Activated naive CD8-positive, alpha-beta T cell (primary cell): ENCODE measurements around the gene TEAD4.

ENCODE experiments used
- H3K27ac Mint-ChIP-seq: one replicate; pipeline ENCODE4 v1.8.0; 2021; ENCODE audit warnings: mixed read lengths
- H3K27me3 Mint-ChIP-seq: one replicate; pipeline ENCODE4 v1.8.0; 2021; ENCODE audit warnings: mixed read lengths
- H3K36me3 Mint-ChIP-seq: one replicate; pipeline ENCODE4 v1.8.0; 2021; ENCODE audit warnings: mixed read lengths
- H3K4me1 Mint-ChIP-seq: one replicate; pipeline ENCODE4 v1.8.0; 2021; ENCODE audit warnings: low read depth, mixed read lengths
- H3K4me3 Mint-ChIP-seq: one replicate; pipeline ENCODE4 v1.8.0; 2021; ENCODE audit warnings: mild to moderate bottlenecking, mixed read lengths
- H3K9me3 Mint-ChIP-seq: one replicate; pipeline ENCODE4 v1.8.0; 2021; ENCODE audit warnings: low read depth, mixed read lengths

TEAD4 gene

GRCh38 chr12:3022411-3022810, 63.2 kb downstream of the TEAD4 start:
- Mint-ChIP-seq H3K27me3 (no peaks in the 10 kb centered on the region), H3K4me3 (no peak overlapping the region), H3K4me1 (no peaks in the 10 kb centered on the region), H3K9me3 (no peaks in the 10 kb centered on the region), H3K36me3 (no peaks in the 10 kb centered on the region), H3K27ac (no peak overlapping the region)

- H3K4me3 Mint-ChIP-seq = no peak overlapping the region
- H3K27ac Mint-ChIP-seq = no peak overlapping the region
- H3K36me3 Mint-ChIP-seq = no peaks in the 10 kb centered on the region
- no peaks in the 10 kb centered on the region for H3K4me1 Mint-ChIP-seq
- H3K9me3 Mint-ChIP-seq = no peaks in the 10 kb centered on the region
- no peaks in the 10 kb centered on the region for H3K27me3 Mint-ChIP-seq
These were observed 63.8 kb downstream of the TEAD4 start for GRCh38 chr12:3022961-3023360.

GRCh38 chr12:3028108-3028507, 68.9 kb downstream of the TEAD4 start:
- Mint-ChIP-seq H3K4me1 (no peaks in the 10 kb centered on the region), H3K9me3 (no peaks in the 10 kb centered on the region), H3K27ac (no peak overlapping the region), H3K36me3 (no peaks in the 10 kb centered on the region), H3K4me3 (no peak overlapping the region), H3K27me3 (no peaks in the 10 kb centered on the region)

GRCh38 chr12:3030821-3031429, 71.7 kb downstream of the TEAD4 start:
- H3K4me1 Mint-ChIP-seq = no peaks in the 10 kb centered on the region
- H3K9me3 Mint-ChIP-seq = no peaks in the 10 kb centered on the region
- H3K27me3 Mint-ChIP-seq = no peaks in the 10 kb centered on the region
- H3K36me3 Mint-ChIP-seq = no peaks in the 10 kb centered on the region
- H3K27ac Mint-ChIP-seq = no peak overlapping the region
- H3K4me3 Mint-ChIP-seq = no peak overlapping the region

- no peaks in the 10 kb centered on the region for H3K27me3 Mint-ChIP-seq
These were observed 73.0 kb downstream of the TEAD4 start for GRCh38 chr12:3032161-3032560.

GRCh38 chr12:3032770-3033538, 73.8 kb downstream of the TEAD4 start:
- Mint-ChIP-seq H3K36me3 (no peaks in the 10 kb centered on the region), H3K27ac (no peak overlapping the region), H3K27me3 (no peaks in the 10 kb centered on the region), H3K9me3 (no peaks in the 10 kb centered on the region), H3K4me1 (no peaks in the 10 kb centered on the region), H3K4me3 (no peak overlapping the region)

More at GRCh38 chr12:3032161-3032560, 73.0 kb downstream of the TEAD4 start:
- Mint-ChIP-seq H3K9me3 (no peaks in the 10 kb centered on the region), H3K4me3 (no peak overlapping the region), H3K36me3 (no peaks in the 10 kb centered on the region), H3K27ac (no peak overlapping the region), H3K4me1 (no peaks in the 10 kb centered on the region)

- Mint-ChIP-seq H3K4me1 (no peaks in the 10 kb centered on the region), H3K9me3 (no peaks in the 10 kb centered on the region), H3K27me3 (no peaks in the 10 kb centered on the region), H3K4me3 (no peak overlapping the region), H3K27ac (no peak overlapping the region), H3K36me3 (no peaks in the 10 kb centered on the region)
These were observed 74.3 kb downstream of the TEAD4 start for GRCh38 chr12:3033539-3033867.

- Mint-ChIP-seq H3K36me3 (no peaks in the 10 kb centered on the region), H3K4me1 (no peaks in the 10 kb centered on the region), H3K27me3 (no peaks in the 10 kb centered on the region), H3K27ac (no peak overlapping the region), H3K9me3 (no peaks in the 10 kb centered on the region), H3K4me3 (no peak overlapping the region)
These were observed 75.0 kb downstream of the TEAD4 start for GRCh38 chr12:3034067-3034750.

- Mint-ChIP-seq H3K36me3 (no peaks in the 10 kb centered on the region), H3K4me1 (no peaks in the 10 kb centered on the region), H3K4me3 (no peak overlapping the region), H3K27ac (no peak overlapping the region), H3K27me3 (no peaks in the 10 kb centered on the region), H3K9me3 (no peaks in the 10 kb centered on the region)
These were observed 76.0 kb downstream of the TEAD4 start for GRCh38 chr12:3035171-3035570.

- H3K4me3 Mint-ChIP-seq = no peak overlapping the region
- H3K4me1 Mint-ChIP-seq = no peaks in the 10 kb centered on the region
- H3K27ac Mint-ChIP-seq = no peak overlapping the region
- H3K27me3 Mint-ChIP-seq = no peaks in the 10 kb centered on the region
- H3K36me3 Mint-ChIP-seq = no peaks in the 10 kb centered on the region
- H3K9me3 Mint-ChIP-seq = no peaks in the 10 kb centered on the region
These were observed 76.9 kb downstream of the TEAD4 start for GRCh38 chr12:3035815-3036702.

- Mint-ChIP-seq H3K9me3 (no peaks in the 10 kb centered on the region), H3K27me3 (peaks cover 4% of the 10 kb centered on the region), H3K4me1 (no peaks in the 10 kb centered on the region), H3K4me3 (no peak overlapping the region), H3K36me3 (no peaks in the 10 kb centered on the region), H3K27ac (no peak overlapping the region)
These were observed 77.9 kb downstream of the TEAD4 start for GRCh38 chr12:3036901-3037600.

- H3K4me1 Mint-ChIP-seq = no peaks in the 10 kb centered on the region
- no peak overlapping the region for H3K27ac Mint-ChIP-seq
- peaks cover 10% of the 10 kb centered on the region for H3K27me3 Mint-ChIP-seq
- no peaks in the 10 kb centered on the region for H3K36me3 Mint-ChIP-seq
- H3K4me3 Mint-ChIP-seq = no peak overlapping the region
- H3K9me3 Mint-ChIP-seq = no peaks in the 10 kb centered on the region
These were observed 79.0 kb downstream of the TEAD4 start for GRCh38 chr12:3038166-3038565.

- H3K27me3 Mint-ChIP-seq = peaks cover 18% of the 10 kb centered on the region
These were observed 79.8 kb downstream of the TEAD4 start for GRCh38 chr12:3038926-3039510.

GRCh38 chr12:3040026-3040656, 80.9 kb downstream of the TEAD4 start:
- H3K9me3 Mint-ChIP-seq = no peaks in the 10 kb centered on the region
- no peaks in the 10 kb centered on the region for H3K36me3 Mint-ChIP-seq
- H3K27me3 Mint-ChIP-seq = peaks cover 18% of the 10 kb centered on the region
- no peaks in the 10 kb centered on the region for H3K4me1 Mint-ChIP-seq
- H3K27ac Mint-ChIP-seq = no peak overlapping the region
- H3K4me3 Mint-ChIP-seq = no peak overlapping the region

More at GRCh38 chr12:3038926-3039510, 79.8 kb downstream of the TEAD4 start:
- no peaks in the 10 kb centered on the region for H3K36me3 Mint-ChIP-seq
- no peaks in the 10 kb centered on the region for H3K4me1 Mint-ChIP-seq
- no peak overlapping the region for H3K27ac Mint-ChIP-seq
- no peaks in the 10 kb centered on the region for H3K9me3 Mint-ChIP-seq
- H3K4me3 Mint-ChIP-seq = no peak overlapping the region
